ENCODE results near the gene FBXL20.
"Not testable (repeated sequence)": the region's sequence is repeated elsewhere in the genome, so short reads cannot be mapped to it uniquely, and the experiment has no call there.

The FBXL20 gene

DNA sequence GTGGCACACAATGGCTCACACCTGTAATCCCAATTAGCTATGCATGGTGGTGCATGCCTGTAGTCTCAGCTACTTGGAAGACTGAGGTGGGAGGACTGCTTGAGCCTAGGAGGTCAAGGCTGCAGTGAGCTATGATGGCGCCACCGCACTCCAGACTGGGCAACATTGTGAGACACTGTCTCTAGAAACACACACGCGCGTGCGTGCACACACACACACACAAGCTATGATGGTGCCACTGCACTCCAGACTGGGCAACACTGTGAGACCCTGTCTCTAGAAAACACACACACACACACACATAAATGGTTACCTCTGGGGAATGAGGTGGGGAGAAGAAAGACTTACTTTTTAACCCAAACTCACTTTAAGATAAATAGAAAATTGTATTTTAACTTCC lies 16.4 kb downstream of the FBXL20 start:
- no peak for DNase-seq (ENCODE audit: low read depth)

DNA sequence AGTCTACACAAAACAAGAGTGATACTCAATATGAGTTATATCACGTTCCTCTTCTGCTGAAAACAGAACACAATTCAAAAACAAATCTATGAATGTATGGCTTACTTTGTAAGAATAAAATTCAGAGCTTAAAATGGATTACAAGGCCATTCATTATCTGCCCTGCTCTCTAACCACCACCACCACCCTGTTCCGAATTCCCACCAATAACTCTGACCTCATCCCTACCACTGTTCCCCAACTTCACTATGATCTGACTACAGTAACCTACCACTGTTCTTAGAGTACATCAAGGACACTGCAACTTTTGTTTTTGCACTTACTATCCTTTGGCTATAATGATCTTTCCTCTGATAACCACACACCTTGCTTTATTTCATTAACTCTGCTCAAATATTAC lies 21.3 kb downstream of the FBXL20 start:
- DNase-seq (ENCODE audit: low read depth), result no peak

DNA sequence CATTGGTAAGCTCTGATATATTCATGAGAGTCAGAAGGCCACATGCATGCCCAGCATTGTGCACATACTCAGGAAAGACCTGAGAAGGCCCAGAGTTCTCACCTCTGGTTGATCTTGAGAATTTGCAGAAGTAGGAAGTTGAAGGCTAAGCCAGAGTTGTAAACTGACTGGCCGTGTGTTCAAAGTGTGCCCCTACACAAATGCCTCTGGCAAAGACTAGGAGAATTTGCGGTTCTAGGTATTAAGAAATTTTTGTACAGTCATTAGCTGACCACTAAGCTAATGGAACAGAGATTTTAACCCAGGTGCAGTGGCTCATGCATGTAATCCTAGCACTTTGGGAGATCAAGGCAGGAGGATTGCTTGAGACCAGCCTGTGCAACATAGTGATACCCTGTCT lies 25.0 kb downstream of the FBXL20 start:
- DNase-seq (ENCODE audit: low read depth), result no peak

DNA sequence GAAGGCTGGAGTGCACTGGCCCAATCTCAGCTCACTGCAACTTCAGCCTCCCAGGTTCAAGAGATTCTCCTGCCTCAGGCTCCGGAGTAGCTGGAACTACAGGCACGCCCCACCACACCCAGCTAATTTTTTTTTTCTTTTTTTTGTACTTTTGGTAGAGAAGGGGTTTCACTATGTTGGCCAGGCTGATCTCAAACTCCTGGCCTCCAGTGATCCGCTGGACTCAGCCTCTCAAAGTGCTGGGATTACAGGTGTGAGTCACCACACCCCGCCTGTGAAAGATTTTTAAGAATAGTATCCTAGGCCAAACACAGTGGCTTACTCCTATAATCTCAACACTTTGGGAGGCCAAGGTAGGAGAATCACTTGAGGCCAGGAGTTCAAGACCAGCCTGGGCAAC lies 33.6 kb downstream of the FBXL20 start:
- not testable (repeated sequence) for DNase-seq (ENCODE audit: low read depth)

DNA sequence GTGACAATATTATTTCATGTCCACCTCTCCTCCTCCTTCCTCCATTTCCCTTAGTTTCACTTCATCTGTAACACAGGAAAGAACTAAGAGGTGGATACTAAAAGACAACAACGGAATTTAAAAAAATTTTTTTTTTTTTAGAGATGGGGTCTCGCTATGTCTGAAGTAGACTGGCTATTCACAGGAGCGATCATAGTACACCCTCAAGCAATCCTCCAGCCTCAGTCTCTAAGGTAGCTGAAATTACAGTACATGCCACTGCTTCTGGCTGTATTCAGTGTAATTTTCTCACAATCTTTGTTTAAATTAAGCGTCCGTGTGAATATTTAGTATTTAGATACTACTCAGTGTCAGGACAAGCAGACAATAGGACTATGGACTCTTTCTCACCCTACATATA lies 35.6 kb downstream of the FBXL20 start:
- no peak for DNase-seq (ENCODE audit: low read depth)

DNA sequence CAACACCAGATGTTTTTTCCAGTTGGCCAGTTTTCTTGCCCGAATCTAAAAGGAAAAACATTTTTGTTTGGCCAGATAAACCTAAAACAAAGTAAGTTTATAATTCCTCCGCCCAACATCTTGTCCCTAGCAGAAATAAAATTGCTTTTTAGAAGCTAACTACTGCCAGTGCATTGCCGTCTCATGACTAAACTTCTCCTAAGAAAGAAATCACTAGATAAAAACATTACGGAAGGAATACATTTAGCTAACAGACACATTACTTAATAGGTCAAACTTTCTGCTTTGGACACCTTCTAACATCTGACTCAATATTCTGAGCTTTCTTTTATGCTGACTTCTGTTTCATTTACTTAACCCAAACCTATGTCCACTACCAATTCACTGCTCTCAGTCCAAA lies 36.2 kb downstream of the FBXL20 start:
- no peak for DNase-seq (ENCODE audit: low read depth)

DNA sequence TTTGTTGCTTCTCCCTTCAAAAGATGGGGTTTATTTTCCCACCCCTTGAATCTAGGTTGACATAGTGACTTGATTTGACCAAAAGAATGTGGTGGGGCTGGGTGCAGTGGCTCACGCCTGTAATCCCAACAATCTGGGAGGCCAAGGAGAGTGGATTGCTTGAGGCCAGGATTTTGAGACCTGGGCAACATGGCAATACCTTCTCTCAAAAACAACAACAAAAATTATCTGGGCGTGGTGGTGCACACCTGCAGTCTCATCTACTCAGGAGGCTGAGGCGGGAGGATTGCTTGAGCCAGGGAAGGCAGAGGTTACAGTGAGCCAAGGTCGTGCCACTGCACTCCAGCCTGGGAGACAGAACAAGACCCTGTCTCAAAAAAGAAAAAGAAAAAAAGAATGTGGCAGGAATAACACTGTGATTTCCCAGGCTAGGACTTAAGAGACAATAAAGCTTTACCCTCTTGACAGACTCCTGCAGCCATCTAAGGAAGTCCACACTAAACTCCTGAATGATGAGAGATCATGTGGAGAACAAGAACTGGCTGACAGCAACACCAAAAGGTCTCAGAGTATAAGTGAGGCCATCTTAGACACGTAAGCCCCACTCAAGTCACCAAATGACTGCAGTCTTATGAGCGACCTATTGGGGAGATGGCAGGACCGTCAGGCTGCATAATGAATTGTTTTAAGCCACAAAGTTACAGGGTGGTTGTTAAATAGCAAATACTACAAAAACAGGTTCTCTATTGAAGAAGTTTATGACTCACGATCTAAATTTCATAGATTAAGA lies 37.0 kb downstream of the FBXL20 start:
- DNase-seq (ENCODE audit: low read depth), result no peak

DNA sequence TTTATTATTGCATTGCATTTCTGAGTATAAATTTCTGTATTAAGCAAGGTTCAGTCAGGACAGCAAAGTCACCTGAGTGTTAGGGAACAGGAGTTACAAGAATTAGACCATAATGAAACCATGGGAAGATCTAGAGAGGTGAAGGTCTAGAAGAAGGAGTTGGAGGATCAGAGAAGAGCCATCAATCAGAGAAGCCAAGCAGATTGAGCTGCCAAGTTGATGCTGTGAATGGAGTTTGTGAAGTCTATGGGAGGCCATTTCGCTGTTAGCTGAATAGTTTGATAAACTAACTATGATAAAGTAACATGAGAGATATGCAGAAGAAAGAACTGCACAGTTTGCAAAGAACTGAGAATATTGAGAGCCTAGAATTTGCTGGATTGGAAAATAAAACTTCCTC lies 40.4 kb downstream of the FBXL20 start:
- DNase-seq (ENCODE audit: low read depth), result no peak

DNA sequence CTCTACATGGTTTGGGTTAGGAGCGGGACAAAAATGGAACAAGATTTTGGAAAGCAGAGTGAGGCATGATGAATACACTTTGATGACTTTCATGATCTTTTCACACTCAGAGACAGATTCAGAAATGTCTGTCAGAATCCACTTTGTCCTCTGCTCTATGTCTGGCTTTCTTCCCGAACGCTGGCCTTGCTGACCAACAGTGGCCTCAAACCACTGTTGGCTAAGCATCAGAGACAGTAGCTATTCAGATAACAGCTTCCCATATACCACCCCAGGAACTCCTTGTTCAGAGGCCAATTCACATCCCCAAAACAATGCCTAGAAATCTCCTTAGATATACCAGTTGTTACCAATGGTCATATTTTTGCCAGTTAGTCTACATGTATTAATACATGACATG lies 40.9 kb downstream of the FBXL20 start:
- no peak for DNase-seq (ENCODE audit: low read depth)

DNA sequence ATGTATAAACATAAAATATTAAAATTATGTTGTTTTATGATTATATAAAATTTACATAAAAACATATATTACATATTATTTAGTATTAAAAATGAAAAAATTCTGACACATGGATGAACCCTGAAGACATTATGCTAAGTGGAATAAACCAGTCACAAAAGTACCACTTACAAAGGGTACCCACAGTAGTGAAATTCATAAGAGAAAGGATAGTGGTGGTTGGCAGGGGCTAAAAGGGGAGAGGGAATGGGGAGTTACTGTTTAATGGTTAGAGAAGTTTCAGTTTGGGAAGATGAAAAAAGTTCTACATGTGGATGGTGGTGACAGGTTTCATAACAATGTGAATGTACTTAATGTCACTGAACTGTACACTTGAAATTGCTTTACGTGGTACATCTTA lies 41.4 kb downstream of the FBXL20 start:
- DNase-seq (ENCODE audit: low read depth), result no peak

DNA sequence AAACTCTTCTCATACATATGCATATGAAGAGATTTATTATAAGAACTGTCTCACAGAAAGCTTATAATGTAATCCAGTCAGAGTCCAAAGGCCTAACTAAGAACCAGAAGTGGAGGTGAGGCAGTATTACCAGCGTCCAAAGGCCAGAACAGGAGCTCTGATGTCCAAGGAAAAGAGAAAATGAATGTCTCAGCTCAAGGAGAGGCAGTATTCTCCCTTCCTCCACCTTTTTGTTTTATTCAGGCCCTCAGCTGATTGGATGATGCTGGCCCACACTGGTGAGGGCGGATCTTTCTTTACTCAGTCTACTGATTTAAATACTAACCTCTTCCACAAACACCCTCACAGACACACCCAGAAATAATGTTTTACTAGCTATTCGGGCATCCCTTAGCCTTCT lies 43.4 kb downstream of the FBXL20 start:
- no peak for DNase-seq (ENCODE audit: low read depth)

DNA sequence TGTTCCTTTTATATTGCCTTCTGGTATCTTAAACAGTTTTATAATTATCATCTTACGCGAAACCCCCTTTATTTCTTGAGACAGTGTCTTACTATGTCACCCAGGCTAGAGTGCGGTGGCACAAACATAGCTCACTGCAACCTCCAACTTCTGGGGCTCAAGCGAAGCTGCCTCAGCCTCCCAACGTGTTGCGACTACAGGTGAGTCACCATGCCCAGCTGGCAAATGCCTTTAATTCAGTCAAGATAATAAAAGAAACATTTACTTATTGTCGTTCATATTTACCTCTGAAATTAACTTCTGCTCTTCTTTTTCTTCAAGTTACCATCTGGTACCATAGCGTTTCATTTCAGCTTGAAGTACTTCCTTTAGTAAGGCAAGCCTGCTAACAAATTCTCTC lies 43.9 kb downstream of the FBXL20 start:
- DNase-seq (ENCODE audit: low read depth), result no peak

DNA sequence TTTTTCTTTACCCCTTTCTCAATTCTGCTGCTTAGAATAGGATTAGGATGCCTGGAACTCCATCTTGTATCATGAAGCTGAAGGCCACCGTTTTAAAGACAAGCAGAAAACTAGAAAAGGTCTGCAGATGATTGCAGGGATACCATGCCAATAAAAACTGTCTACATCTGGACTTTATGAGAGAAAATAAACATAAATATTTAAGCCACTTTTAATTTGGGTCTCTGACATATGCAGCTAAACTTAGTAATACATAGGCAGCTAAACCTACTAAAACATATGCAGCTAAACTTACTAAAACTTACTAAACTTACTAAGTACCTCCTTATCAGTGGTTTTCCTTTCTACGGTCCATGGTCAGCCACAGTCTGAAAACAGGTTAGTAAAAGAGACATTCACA lies 48.4 kb downstream of the FBXL20 start:
- DNase-seq (ENCODE audit: low read depth), result no peak

DNA sequence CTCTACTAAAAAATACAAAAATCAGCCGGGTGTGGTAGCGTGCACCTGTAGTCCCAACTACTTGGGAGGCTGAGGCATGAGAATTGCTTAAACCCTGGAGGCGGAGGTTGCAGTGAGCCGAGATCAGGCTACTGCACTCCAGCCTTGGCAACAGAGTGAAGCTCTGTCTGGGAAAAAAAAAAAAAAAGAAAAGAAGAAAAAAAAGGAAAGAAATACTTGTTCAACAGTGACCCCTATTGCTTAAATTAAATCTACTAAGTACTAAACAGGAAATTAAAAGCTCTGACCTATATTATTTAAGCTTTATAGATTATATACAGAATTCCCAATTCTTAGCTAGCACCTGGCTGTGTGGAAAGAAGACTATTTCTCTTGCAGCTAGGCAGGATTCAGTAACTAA lies 48.9 kb downstream of the FBXL20 start:
- DNase-seq (ENCODE audit: low read depth), result no peak

DNA sequence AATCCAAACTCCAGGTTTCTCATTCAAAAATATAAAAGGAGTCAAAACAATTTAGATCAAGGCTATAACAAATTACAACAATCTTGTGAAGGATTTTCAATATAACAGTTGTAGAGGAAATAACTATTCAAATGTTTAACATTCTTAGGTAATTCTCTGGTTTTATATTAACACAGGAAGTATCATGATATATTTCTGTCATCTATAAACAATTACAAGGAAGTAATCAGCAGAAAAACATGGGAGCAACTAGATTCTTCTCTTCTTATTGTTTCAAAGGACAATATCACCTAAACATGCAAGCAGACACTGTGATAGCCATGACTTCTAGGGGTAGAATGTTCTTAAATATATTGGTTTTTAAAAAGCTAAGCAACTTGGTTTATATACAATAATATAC lies 49.9 kb downstream of the FBXL20 start:
- no peak for DNase-seq (ENCODE audit: low read depth)

DNA sequence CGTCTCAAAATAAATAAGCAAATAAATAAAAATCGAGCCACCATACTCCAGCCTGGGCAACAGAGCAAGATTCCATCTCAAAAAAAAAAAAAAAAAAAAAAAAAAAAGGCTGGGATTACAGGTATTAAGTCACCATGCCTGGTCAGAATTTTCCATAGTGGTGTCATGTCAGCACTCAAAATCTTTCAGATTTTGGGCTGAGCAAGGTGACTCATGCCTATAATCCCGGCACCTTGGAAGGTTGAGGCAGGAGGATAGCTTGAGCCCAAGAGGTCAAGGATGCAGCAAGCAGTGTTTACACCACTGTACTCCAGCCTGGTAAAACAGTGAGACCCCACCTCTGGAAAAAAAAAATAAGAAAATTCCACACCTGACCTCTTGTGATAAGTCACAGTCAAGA lies 52.2 kb downstream of the FBXL20 start:
- no peak for DNase-seq (ENCODE audit: low read depth)

DNA sequence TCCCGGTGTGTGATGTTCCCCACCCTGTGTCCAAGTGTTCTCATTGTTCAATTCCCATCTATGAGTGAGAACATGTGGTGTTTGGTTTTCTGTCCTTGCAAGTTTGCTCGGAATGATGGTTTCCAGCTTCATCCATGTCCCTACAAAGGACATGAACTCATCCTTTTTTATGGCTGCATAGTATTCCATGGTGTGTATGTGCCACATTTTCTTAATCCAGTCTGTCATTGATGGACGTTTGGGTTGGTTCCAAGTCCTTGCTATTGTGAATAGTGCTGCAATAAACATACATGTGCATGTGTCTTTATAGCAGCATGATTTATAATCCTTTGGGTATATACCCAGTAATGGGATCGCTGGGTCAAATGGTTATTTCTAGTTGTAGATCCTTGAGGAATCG lies 54.6 kb downstream of the FBXL20 start:
- DNase-seq (ENCODE audit: low read depth), result not testable (repeated sequence)

DNA sequence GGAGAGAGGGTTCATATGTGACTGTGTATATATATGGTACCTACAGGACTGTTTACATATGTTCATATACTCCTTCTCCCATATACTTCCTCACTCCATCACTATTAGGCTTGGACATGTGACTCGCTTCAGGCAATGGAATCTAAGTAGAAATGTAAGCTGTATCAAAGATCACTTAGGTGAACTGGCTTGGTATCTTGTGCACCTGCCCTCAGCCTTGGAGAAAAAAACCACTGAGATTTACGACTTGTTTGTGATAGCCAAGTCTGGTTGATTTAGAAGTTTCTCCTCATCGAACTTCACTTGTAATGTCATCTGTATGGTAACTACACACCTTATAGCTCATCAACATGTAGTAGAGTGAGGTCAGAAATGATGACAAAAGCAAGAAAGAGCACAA lies 59.9 kb downstream of the FBXL20 start:
- DNase-seq (ENCODE audit: low read depth), result no peak

DNA sequence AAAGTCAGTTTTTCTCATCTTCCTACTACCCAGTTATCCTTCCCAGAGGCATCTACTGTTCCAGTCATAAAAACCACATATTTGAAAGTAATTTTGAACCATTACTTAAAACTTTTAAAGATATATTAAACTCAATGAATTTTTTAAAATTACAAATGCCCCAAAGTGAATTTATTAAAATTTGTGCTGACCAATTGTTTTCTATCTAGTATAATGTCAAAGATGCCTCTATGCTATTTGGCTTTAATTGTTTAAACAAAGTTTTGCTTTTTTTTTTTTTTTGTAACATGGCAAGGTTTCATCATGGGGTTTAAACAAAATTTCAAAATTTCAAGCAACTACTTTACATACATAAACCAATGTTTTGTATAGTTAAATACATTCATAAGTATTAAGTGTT lies 60.7 kb downstream of the FBXL20 start:
- no peak for DNase-seq (ENCODE audit: low read depth)

DNA sequence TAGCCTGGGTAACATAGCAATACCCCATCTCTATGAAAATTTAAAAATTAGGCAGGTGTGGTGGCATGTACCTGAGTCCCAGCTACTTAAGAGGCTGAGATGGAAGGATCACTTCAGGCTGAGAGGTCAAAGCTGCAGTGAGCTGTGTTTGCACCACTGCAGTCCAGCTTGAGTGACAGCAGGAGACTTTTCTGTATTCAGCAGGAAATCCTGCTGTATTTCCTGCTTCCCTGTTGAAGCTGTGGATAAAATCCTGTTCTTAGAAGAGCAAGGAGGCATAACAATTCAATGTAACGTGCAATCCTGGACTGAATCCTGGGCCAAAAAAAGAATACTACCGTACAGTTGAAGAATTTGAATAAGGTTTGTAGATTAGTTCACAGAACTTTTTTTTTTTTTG lies 62.2 kb downstream of the FBXL20 start:
- no peak for DNase-seq (ENCODE audit: low read depth)

DNA sequence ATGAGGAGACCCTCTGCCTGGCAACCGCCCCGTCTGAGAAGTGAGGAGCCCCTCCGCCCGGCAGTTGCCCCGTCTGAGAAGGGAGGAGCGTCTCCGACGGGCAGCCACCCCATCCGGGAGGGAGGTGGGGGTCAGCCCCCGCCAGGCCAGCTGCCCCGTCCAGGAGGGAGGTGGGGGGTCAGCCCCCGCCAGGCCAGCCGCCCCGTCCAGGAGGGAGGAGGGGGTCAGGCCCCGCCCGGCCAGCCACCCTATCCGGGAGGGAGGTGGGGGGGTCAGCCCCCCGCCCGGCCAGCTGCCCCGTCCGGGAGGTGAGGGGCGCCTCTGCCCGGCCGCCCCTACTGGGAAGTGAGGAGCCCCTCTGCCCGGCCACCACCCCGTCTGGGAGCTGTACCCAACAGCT lies 63.8 kb downstream of the FBXL20 start:
- not testable (repeated sequence) for DNase-seq (ENCODE audit: low read depth)

DNA sequence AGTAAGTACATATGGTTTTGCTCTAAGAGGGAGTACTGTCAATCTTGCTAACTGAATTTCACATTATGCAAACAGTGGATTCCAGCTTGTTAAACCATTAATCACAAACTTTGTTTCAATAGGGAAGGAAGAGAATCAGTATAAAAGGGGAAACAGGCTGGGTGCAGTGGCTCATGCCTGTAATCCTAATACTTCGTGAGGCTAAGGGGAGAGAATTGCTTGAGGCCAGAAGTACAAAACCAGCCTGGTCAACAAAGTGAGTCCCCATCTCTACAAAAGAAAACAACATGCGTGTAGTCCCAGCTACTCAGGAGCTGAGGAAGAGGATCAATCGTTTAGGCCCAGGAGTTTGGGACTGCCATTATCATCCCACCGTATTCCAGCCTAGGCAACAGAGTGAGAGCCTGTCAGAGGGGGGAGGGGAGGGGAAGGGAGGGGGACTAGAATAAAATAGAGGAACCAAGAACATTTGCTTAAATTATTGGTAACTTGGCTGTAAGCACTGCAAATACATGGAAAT lies 65.7 kb downstream of the FBXL20 start:
- no peak for DNase-seq (ENCODE audit: low read depth)

DNA sequence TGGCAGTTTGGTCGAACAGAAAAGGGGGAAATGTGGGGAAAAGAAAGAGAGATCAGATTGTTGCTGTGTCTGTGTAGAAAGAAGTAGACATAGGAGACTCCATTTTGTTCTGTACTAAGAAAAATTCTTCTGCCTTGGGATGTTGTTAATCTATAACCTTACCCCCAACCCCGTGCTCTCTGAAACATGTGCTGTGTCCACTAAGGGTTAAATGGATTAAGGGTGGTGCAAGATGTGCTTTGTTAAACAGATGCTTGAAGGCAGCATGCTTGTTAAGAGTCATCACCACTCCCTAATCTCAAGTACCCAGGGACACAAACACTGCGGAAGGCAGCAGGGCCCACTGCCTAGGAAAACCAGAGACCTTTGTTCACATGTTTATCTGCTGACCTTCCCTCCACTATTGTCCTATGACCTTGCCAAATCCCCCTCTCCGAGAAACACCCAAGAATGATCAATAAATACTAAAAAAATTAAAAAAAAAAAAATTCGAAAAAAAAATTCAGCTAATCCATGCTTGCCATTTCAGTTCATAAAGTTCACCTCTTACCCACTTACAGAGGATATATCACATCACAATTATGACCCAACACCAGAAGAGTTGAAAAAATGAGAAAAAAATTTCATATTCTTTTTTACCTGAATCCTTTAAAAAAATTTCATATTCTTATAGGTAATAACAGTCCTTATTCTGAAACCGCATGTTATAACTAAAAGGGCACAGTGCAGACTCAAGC lies 67.2 kb downstream of the FBXL20 start:
- not testable (repeated sequence) for DNase-seq (ENCODE audit: low read depth)

DNA sequence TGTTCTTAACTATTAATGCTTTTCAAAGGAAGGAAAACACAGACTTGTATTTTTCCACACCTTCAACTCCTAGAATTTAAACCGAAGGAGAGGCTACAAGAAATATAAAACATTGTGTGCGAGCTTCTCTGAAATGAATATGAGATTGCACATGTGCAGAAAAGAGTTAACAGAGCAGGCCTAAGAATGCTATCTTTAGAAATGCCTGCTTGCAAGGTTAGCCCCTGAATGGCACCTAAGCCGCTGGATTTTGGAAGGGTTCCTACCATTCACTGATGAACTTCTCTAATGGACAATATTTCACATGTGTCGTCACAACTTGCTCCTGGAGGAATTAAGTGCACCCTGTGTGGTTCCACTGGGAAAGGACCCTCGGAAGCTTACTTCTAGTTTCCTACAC lies 69.3 kb downstream of the FBXL20 start:
- no peak for DNase-seq (ENCODE audit: low read depth)
